Coronary artery (tissue), 2 donors: ENCODE measurements around the gene CGB2.

Source experiments
- DNase-seq: peaks from one replicate; pipeline ENCODE4 v3.0.0-alpha.2; 2017; ENCODE audit warnings: low spot score
- H3K27ac ChIP-seq, 2 donors: fragments of 200-600 bp; sonication (generic); one replicate each; pipeline ENCODE4 v1.5.1; 2016 to 2019
- H3K4me3 ChIP-seq: fragments of 200-600 bp; sonication (generic); 2 replicates; pipeline ENCODE4 v1.5.1; 2016; ENCODE audit warnings: mild to moderate bottlenecking, moderate library complexity
- TF ChIP-seq, protein P1 (sequence below): fragments of 200-600 bp; sonication (generic); IDR thresholded peaks from one replicate; pipeline ENCODE4 v1.5.1; 2019; ENCODE audit warnings: antibody characterized with exemption

Gene CGB2

DNA sequence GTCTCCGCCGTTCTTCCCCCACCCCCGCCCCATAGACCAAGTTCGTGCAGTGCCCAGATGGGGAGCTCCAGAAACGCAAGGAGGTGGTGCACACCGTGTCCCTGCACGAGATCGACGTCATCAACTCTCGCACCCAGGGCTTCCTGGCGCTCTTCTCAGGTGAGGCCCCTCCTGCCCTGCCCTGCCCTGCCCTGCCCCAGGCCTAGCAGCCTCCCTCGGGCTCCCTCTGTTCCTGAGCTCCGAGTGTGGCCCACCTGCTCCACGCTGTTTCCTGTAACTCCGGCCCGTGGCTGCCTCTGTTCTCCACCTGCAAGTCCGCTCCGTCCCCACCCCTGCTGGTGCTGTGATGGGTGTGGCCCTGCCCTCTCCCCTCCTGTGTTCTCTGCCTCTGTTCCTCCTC is 21.2 kb upstream of the CGB2 start:
- TF ChIP-seq, protein P1, sequence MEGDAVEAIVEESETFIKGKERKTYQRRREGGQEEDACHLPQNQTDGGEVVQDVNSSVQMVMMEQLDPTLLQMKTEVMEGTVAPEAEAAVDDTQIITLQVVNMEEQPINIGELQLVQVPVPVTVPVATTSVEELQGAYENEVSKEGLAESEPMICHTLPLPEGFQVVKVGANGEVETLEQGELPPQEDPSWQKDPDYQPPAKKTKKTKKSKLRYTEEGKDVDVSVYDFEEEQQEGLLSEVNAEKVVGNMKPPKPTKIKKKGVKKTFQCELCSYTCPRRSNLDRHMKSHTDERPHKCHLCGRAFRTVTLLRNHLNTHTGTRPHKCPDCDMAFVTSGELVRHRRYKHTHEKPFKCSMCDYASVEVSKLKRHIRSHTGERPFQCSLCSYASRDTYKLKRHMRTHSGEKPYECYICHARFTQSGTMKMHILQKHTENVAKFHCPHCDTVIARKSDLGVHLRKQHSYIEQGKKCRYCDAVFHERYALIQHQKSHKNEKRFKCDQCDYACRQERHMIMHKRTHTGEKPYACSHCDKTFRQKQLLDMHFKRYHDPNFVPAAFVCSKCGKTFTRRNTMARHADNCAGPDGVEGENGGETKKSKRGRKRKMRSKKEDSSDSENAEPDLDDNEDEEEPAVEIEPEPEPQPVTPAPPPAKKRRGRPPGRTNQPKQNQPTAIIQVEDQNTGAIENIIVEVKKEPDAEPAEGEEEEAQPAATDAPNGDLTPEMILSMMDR = no peak
- Histone ChIP-seq H3K27ac (no peak overlapping the region), H3K4me3 (no peak overlapping the region)
- DNase-seq = no peak

DNA sequence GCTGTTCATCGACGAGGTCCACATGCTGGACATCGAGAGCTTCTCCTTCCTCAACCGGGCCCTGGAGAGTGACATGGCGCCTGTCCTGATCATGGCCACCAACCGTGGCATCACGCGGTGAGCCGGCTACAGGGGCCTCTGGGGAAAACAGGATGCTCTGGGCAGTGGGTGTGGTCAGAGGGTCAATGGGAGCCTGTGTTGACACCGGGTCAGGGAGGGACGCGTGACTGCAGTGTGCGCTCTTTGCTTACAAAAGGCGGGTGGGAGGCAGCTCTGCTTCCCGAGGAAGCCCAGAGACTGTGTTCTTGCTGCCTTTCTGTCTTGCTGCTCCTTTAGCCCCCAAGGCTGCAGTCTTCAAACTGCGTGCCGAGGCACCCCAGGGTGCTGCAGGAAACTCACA is 20.5 kb upstream of the CGB2 start:
- TF ChIP-seq, protein P1 = no peak
- DNase-seq = no peak
- H3K27ac ChIP-seq = no peak overlapping the region
- H3K4me3 ChIP-seq = no peak overlapping the region

DNA sequence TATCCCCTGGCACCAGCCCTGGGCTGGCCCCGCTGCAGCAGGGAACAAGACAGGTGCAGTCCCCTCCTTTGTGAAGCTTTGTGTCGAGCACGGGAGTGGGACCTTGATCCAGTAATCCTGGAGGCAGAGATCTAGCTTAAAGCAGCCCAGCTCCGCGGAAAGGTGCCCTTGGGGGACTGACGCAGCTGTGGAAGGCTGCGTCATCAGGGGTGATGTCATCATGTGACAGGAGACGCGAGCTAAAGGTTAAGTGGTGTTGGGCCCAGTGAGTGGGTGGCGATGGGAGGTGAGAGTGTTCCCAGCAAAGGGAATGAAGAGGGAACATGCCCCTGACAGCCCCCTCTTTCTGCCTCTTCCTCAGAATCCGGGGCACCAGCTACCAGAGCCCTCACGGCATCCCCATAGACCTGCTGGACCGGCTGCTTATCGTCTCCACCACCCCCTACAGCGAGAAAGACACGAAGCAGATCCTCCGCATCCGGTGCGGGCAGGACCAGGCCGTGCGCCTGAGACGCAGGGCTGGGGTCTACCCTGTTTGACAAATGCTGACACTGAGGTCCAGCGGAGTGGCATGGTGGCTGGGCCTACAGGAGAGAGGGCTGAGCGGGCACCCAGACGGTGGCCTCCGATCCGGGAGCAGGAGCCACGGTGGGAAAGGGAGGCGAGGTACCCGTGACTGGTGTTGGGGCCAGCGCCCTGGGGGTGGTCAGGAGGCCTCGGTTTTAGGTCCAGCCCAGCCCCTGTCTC is 17.4 kb upstream of the CGB2 start:
- TF ChIP-seq, protein P1 = no peak
- Histone ChIP-seq H3K4me3 (no peak overlapping the region), H3K27ac (no peak overlapping the region)
- DNase-seq = no peak

DNA sequence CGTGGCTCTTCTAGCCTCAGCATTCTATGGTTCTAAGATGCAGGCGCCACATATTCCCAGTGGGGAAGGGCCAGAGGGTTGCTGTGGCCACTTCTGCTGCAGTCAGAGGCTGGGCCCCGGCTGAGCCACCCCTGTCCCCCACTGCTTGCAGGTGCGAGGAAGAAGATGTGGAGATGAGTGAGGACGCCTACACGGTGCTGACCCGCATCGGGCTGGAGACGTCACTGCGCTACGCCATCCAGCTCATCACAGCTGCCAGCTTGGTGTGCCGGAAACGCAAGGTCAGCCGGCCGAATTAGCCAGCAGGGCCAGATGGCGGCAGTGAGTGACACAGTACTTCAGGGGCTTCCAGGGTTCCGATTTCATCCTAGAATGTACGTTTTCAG is 16.8 kb upstream of the CGB2 start:
- no peak for DNase-seq
- H3K27ac ChIP-seq = no peak overlapping the region

DNA sequence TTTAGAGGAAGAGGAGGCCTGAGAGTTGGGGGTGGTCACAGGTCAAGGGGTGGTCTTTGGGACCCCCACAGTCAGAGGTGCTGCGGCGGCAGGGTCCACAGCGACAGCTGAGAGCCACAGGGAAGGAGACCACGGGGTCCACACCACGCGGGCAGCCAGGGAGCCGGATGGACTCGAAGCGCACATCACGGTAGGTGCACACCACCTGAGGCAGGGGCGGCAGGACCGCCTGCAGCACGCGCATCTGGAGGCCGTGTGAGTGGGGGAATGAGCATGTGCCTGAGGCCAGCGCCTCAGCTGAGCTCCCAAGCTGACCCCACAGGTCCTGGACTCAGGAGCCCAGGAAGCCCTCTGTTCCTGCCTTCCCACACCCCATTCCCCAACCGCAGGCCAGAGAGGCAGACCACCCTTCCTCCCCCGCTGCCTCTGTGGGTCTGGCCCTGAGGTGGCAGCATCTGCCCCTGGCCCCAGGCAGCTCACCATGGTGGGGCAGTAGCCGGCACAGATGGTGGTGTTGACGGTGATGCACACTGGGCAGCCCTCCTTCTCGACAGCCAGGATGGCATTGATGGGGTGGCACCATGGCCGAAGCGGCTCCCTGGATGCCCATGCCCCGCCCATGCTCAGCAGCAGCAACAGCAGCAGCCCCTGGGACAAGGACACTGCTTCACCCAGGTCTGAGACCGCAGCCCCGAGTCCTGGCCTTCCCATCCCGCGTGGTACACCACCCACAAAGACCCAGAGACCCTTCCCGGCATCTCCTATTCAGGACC is 15.4 kb upstream of the CGB2 start:
- TF ChIP-seq, protein P1 = no peak
- H3K27ac ChIP-seq = no peak overlapping the region
- DNase-seq = no peak
- H3K4me3 ChIP-seq = no peak overlapping the region

More for the DNA sequence above, 16.8 kb upstream of the CGB2 start:
- H3K4me3 ChIP-seq = no peak overlapping the region
- TF ChIP-seq, protein P1 = no peak

DNA sequence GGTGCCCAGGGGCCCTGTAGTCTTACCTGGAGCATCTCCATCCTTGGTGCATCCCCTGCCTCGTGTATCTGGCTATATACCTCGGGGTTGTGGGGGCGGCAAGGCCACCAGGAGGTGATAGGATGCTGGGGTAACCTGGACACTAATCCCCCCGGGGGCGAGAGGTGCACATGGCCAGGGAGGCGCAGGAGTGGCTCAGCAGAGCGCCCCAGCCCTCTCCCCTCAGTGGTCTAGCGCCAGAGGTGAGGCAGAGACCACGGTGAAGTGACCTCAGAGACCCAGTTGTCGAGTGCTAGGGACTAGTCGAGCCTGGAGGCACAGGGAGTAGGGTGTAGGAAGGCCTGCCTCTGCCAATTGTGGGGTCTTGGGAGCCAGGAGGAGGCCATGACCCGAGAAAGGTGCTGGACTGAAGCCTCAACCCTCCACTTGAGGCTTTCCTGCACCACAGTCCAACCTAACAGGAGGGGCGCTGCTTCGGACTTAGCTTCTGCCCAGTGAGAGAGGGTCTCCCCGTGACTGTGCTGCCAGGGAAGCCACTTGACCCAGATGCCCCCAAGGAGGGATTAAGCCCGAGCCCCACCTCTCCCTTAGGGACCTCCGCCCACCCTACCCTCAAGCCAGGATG is 14.5 kb upstream of the CGB2 start, which contains the start of gene LHB:
Gene LHB, minus strand, starts transcription at position 51 of the 625 bp plus-strand sequence. Its CDS starts 10 bp downstream, at position 41.
- H3K4me3 ChIP-seq = peak within 1 kb of the TSS; percentile 71
- no peak for DNase-seq
- TF ChIP-seq, protein P1 = no peak
- no peak within 1 kb of the TSS for H3K27ac ChIP-seq
